GM19463 (cell line): ENCODE results near the gene FCN3.

Experiments used
- ATAC-seq: cut with Tn5 transposase; IDR thresholded peaks from one replicate; pipeline ENCODE4 v1.9.1; 2021; ENCODE audit warnings: mild to moderate bottlenecking, moderate library complexity; ENCODE audit not compliant: unreplicated experiment

Gene FCN3

DNA sequence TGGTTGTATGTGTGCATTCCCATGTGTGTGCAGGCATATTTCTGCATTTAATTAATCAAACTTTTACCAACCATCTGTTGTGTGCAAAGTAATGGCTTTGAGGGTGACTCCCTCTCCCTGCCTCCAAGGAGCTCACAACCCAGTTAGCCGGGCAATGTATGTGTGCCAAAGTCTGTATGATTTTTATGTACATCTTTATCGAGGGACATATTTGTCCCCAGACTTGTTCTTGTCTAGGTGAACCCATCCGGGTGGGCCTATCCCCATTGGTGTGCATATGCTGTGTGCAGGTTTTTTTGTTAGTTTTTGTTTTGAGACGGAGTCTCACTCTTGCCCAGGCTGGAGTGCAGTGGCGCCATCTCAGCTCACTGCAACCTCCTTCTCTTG lies 31.0 kb downstream of the FCN3 start:
- no peak for ATAC-seq

DNA sequence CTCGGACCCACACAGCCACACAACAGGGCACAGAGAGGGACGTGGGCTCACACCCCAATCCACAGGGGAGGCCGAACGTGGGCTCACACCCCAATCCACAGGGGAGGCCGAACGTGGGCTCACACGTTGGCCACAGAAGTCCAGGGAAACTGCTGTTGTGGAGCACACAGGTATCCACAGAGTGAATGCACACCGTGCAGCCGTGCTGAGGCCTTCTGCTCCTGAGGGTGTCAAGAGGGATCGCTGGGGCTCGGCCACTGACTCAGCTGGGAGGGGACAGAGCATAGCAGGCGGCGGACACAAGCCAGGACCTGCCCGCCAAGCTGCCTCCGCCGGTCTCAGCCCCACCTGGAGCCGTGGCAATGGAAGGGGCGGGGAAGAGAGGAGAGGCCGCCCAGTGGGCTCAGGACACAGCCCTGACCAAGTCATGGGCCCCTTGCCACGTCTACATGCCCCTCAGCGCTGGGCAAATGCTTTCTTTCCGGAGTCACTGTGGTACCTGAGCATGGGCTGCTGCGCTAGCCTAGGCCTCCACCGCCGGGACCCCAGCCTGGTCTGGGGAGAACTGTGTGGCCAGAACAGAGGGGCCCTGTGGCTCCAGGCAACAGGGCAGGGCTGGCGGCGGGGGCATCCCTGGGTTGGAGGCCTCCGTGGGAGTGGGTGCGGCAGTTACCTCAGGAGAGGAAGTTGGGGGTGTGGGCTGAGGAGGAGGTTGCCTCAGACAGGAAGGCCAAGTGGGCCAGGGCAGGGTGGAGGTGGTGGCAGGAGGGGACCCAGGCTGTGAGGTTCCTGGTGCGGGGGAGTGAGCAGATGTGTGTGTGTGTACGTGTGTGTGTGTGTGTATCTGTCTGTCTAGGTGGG lies 31.6 kb downstream of the FCN3 start:
- ATAC-seq = no peak

DNA sequence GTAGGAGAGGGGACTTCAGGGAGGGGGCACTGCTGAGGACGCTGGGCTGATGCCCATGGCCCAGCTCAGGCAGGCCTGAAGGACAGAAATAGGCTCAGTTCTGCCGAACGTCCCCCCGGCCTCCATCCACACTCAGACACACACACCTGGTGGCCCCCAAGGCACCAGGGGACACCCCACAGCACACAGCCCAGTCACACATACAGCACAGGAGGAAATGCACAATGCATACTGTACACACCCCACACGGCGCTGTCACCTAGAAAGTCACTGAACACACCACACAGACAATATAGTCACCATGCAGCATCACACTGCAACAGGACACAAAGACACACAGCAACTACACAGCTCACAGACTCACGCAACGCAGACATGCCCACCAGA lies 32.2 kb downstream of the FCN3 start:
- ATAC-seq = no peak

DNA sequence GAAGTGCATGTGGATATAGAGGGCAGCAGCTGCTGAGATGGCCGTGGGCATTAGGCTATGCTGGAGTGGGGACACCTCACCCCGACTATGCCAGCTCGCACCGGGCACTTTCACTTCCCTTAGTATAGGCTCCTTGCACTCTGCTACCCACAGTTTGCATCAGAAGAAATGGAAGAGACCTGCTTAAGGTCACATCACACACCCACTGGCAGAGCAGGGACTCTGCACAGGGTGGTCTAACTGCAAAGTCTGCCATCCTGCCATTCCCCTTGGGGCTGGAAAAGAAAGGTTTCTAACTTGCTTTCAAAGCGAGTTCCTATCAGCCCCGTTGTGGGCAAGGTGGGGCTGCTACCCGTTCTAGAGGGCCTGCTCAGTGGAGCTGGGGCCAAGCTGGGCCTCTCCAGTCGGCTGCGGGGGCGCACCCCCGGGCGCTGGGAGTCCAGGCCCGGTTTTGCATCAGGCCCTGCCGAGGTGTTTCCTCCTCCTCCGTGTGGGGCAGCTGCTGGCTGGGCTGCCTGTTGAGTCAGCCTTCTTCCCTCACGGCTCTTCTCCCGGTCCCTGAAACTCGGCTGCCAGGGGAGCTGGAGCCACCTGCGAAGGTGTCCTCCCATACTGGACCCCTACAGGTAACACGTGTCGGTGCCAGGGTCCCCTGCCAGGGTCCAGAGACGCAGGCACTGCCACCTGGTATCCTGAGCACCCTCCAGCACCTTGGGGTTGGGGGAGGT lies 32.9 kb downstream of the FCN3 start, which contains the start of gene SYTL1:
Gene SYTL1, plus strand, starts transcription at position 498 of the 728 bp plus-strand sequence. CDS start 3,313 bp downstream, outside the sequence.
- peak; percentile 68 for ATAC-seq

DNA sequence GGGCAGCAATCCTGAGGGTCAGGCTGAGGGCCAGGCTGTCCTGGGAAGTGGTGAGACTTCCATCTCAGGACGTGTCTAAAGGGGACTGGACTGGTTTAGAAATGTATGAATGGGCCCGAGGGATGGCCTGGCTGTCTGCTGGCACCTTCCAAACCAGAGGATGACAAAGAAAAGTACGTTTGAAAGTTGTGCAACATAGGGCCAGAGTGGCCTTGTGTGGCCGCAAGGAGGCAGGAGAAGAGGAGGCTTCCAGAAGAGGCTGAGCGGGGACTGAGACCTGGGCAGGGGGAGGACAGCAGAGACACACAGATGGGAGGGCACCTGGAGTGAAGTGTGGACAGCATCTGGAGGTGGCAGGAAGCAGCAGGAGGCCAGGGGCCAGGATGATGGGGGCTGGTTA lies 35.4 kb downstream of the FCN3 start:
- no peak for ATAC-seq

DNA sequence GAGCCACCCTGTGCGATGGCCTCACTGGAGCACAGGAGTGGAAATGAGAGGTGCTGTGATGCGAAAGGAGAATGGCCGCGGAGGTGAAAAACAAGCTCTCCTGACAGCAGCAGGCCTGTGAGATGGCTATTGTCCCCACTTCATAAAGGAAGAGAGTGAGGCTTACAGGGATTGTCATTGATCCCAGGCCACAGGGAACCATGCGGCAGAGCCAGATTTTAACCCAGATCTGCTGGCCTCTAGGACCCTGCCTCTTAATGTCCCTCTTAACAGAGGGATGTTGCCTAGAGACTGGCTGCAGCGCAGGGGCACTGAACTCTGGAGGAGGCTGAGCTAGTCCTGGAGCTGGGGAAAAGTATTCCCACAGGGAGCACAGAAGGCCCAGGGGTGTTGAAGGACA lies 35.9 kb downstream of the FCN3 start:
- ATAC-seq = no peak

DNA sequence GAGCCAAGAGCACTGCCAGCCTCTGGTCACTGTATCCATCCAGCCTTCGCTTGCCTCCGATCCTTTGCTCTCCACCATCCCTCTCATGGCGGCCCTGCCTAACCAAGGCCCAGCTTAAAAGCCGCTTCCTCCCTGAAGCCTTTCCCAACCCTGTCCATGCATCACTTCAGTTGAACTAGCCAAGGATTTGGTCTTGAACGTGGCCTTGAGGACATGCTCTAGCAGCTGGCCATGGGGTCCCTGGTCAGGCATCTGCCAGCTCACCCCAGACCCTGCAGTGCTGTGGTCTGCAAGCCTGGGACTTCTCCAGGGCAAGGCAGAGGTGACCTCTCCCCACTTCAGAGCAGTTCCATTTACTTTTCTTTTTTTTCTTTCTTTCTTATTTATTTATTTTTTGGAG lies 37.9 kb downstream of the FCN3 start:
- ATAC-seq = no peak

DNA sequence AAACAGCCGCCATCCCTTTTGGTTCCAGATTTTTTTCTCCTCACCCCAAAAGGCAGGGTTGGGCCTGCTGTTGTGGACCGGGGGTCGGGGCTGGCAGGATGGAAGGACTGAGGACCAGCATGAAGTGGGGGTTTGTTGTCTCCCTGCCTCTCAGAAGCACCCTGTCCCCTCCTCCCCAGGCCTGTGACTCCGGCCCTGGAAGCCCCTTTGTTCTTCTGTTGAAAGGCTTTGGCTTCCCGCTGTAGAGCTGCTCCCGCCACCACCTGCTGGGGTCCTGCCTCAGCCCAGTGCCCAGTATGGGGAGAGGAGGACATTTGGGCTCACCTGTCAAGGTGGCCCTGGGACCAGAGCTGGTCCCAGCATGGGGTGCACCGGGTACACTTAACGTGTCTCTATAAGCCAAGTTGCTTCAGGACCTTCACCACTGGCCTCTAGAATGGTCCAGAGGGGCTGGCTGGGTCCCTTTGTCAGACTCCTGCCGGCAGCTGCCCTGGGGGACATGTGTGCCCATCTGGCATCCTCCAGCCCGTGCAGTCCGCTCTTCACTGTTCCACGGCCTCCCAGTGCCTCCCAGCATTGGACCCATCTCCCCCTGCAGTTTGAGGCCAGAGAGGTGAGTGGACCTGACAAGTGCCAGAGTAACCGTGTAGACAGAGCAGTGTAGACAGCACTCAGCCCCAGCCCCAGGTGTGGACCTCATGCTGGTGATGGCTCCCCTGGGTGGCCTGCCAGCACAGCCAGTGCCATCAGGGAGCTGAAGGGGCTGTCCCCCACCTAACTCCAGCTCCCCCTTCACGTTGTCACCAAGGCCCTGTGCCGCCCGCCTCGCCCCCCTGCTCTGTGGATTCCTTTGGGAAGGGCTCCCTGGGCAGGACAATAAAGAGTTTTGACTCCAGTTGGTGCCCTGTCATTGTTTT lies 38.9 kb downstream of the FCN3 start:
- ATAC-seq = no peak

DNA sequence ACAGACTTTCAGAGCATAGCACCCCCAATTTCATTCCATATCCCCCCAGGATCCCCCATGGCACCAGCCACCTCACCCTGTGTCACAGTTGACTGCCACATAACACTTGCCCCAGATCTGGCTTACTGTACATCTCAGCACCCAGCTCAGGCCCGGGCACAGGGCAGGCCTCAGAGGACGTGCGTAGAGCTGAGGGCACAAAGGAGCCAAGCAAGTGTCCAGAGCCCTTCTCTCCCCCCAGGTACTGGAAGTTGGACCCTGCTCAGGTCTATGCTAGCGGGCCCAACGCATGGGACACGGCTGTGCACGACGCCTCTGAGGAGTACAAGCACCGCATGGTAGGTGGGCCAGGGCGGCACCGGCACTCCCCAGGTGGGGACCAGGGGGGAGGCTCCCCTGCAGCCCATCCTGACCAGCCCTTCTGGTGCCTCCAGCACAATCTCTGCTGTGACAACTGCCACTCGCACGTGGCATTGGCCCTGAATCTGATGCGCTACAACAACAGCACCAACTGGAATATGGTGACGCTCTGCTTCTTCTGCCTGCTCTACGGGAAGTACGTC lies 40.8 kb downstream of the FCN3 start:
- no peak for ATAC-seq

DNA sequence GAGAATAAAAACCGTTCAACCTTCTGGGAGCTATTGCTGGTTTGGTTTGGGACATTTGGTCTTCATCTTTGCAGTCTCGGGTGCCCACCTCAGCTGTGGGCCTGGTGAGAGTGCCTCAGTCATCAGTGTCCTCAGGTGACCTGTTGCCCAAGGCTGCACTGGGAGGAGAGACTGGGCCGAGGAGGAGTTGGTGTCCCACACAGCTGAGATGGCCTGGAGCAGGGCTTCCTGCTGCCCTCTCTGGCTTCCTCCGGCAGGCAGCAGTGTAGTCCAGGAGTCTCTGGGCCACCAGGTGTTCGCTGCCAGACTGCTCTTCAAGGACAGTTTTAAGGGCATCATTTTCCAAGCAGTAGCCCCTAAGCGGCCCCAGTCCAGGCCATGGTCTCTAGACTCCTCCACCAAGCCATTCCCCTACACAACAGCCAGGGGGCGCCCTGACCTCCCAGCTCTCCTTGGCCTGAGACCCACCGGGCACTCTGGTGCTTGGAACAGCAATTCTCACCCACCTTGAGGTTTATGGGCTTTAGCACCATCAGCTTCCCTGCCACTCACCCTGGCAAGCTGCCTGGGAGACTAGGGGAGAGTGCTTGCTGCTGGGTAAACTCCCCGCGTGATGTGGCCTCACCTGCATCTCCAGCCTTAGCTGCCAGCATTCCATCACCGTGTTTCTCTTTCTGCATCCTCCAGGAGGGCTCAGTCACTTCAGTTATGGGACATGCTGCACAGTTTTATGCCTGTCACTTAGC lies 41.9 kb downstream of the FCN3 start:
- ATAC-seq = no peak

DNA sequence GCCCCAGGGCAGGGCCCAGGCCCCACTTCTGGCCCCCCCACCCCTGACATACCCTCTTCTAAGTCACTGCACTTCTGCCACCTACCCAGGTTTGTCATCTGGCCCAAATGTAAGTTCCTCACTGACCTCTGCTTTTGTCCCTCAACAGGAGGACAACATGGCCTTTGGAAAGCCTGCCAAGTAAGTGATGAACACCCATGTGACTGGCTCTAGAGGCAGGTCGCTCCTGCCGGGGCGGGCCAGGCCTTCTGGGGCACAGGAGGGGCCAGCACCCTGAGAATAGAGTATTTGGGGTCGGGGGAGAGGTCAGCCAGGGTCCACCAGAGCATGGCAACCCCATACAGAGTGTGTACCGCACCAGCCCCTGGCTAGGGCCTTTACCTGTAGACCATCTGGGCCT lies 42.7 kb downstream of the FCN3 start:
- ATAC-seq = no peak

DNA sequence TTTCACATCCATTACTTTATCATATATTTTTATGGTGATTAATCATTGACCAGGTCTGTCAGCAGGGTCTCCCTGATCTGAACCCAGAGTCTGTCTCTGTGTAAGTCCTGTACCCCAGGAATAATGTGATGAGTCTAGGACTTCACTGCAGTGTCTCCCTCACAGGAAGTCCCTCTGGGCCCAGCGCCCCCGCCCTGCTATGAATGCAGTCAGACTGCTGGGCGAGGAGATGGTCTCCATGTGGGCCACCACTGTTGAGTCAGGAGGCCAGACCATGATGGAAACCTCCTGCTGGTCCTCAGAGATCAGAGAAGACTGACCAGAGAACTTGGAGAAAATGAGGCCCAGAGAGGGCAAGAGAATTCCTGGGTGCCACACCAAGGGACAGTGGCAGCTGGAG lies 43.2 kb downstream of the FCN3 start:
- ATAC-seq = no peak

DNA sequence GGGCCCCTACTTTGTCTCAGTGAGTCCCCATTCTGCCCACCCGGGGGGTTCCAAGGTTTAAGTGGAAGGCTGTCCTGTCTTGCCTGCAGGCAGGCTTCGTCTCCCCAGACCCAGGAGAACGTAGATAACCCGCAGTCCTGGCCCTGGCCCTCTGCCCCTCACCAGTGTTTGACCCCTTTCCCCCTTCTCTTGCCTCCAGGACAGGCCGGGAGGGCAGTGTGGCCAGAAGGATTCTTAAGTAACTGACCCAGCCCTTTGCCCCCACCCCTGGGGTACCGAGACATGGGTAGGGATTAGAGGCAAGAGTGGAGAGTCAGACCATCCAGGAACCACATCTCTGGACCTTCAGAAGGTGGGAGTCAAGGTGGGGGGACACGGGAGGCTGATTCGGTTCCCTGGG lies 43.8 kb downstream of the FCN3 start:
- ATAC-seq = no peak

DNA sequence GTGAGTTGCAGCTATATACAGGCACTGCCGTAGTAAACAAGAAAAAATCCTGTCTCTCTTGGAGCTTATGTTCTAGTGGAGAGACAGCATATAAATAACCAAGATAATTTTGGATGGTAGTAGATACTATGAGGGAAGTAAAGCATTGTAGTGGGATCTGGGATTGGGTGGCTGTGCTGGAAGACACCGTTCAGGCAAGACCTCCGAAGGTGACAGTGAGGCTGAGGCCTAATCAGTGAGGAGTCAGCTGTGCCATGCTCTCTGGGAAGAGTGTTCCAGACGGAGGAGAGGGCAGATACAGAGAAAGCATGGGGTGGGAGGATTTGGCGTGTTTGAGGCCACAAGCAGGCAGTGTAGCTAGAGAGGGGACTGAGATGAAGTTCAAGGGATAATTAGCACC lies 46.7 kb downstream of the FCN3 start:
- ATAC-seq = no peak

DNA sequence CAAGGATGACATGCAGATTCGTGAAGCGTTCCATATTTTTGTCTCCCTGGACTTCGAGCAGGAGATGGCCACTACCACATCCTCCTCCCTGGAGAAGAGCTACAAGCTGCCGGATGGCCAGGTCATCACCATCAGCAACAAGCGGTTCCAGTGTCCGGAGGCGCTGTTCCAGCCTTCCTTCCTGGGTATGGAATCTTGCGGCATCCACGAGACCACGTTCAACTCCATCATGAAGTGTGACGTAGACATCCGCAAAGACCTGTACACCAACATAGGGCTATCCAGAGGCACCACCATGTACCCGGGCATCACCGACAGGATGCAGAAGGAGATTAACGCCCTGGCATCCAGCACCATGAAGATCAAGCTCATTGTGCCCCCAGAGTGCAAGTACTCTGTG lies 49.3 kb downstream of the FCN3 start:
- ATAC-seq = no peak

DNA sequence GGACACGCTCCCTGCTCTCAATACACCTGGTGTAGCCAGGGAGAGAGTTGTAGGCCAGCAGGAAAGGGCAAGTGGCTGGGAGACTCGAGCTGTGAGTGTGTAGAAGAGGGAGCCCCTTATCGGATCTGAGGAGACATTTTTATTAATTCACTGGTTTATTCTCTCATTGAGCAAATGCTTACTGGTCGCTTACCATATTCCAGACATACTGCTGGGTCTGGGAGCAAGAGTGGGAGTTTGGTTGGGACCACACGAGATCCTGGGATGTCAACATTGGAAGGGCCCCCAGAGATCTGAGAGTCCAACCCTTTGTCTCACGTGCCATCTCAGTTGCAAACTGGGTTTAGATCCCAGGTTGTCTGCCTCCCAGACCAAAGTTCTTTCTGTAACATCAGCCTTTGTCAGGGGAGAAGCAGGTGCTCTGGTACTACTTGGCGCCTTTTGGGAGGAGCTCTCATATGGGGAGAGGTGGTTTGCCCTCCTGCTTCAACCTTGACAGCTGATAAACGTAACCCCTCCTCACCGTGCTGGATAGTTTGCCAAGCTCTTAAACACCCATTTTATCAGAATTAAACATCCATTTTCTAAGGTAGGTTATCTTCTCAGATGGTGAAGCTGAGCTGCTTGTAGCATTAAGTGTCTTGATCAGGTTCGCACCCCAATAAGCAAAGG lies 51.9 kb downstream of the FCN3 start:
- no peak for ATAC-seq

DNA sequence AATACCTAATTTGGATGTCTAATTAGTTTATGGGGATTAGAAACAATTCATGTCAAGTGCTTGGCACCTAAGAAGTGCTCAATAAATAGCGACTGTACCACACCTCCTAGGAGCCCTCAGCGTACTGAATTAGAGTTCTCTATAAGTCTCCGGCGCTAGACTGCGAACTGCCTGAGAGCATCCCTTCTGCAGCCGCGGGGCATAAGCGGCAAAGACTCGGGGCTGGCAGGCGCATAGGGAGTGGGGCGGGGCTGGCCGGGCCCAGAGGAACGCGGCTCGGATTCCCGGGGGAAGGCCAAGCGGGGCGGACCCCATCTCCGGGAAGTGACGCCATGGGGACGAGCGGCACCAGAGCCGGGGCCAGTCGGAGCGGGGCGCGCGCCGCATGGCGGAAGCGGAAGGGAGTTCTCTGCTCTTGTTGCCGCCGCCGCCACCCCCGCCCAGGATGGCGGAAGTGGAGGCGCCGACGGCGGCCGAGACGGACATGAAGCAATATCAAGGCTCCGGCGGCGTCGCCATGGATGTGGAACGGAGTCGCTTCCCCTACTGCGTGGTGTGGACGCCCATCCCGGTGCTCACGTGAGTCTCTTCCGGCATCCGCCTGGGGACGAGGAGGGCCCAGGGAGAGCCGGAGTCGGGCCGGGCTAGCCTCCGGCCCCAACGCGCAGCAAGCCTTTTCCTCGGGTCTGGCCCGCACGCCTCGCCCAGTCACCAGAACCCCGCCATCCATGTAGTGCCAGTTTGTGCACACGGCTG lies 52.6 kb downstream of the FCN3 start, which contains the start of gene TMEM222:
Gene TMEM222, plus strand, starts transcription at position 351 of the 756 bp plus-strand sequence. Its CDS starts 35 bp downstream, at position 386.
- ATAC-seq = peak; percentile 95
